ENCODE measurements around the gene ADH1B.
"Not testable (repeated sequence)": the region's sequence is repeated elsewhere in the genome, so short reads cannot be mapped to it uniquely, and the experiment has no call there.

The ADH1B gene

GRCh38 chr4:99321241-99322191 lies at the start of gene ADH1B:
Gene ADH1B, minus strand, starts transcription at chr4:99321401. Its CDS starts 70 bp downstream, at chr4:99321331.
- TF ChIP-seq LEF1 (IDR thresholded peaks at IDR 0.05; ENCODE audit: borderline replicate concordance) = no peak
- TF ChIP-seq BHLHE40 (IDR thresholded peaks at IDR 0.05; ENCODE audit: borderline replicate concordance) = no peak
- no peak for TF ChIP-seq NFRKB (IDR thresholded peaks at IDR 0.05)
- no peak for TF ChIP-seq SP1 (IDR thresholded peaks at IDR 0.05)
- no peak for TF ChIP-seq FOXK2 (IDR thresholded peaks at IDR 0.05)
- TF ChIP-seq ELF4 (IDR thresholded peaks at IDR 0.05) = no peak
- no peak for TF ChIP-seq L3MBTL2 (conservative IDR thresholded peaks at IDR 0.05)
- TF ChIP-seq, protein P1, sequence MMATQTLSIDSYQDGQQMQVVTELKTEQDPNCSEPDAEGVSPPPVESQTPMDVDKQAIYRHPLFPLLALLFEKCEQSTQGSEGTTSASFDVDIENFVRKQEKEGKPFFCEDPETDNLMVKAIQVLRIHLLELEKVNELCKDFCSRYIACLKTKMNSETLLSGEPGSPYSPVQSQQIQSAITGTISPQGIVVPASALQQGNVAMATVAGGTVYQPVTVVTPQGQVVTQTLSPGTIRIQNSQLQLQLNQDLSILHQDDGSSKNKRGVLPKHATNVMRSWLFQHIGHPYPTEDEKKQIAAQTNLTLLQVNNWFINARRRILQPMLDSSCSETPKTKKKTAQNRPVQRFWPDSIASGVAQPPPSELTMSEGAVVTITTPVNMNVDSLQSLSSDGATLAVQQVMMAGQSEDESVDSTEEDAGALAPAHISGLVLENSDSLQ (IDR thresholded peaks at IDR 0.05) = no peak
- TF ChIP-seq ZNF384 (IDR thresholded peaks at IDR 0.05) = no peak
- TF ChIP-seq HDGF (IDR thresholded peaks at IDR 0.05; ENCODE audit: borderline replicate concordance) = no peak
- no peak for TF ChIP-seq TARDBP (IDR thresholded peaks at IDR 0.05)
- TF ChIP-seq ARNT (IDR thresholded peaks at IDR 0.05) = no peak
- TF ChIP-seq CTBP1 (IDR thresholded peaks at IDR 0.05; ENCODE audit: borderline replicate concordance) = no peak
- TF ChIP-seq SUZ12 (IDR thresholded peaks at IDR 0.05) = no peak
- TF ChIP-seq FOXA1 (IDR thresholded peaks at IDR 0.05) = no peak
- no peak for TF ChIP-seq FOXM1 (IDR thresholded peaks at IDR 0.05; ENCODE audit: borderline replicate concordance)
- POLR2A ChIA-PET = no interaction called here
- CTCF ChIA-PET = no interaction called here
- no peak for DNase-seq (ENCODE audit: extremely low spot score)

DNA sequence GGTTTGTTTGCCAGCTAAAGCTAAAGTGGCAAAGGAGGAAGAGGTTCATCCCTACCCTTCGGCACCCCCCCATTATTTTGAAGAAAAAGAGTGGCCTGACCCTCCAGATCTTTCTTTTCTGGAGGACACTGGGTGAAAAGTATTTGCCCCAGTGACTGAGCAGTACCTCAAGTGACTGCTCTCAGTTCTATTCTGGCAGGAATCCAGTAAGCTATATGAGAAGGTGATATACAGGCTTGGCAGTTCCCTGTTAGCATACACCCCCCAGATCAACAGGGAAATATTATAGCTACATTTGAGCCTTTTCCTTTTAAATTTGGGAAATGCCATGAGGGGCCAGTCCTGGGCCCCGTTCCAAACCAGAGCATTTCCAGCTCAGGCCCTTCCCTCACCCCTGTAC lies 46.6 kb upstream of the ADH1B start:
- DNase-seq (ENCODE audit: extremely low spot score); CTCF ChIA-PET; POLR2A ChIA-PET: not testable (repeated sequence)

- ChIA-PET POLR2A (no interaction called here), CTCF (no interaction called here)
- DNase-seq (ENCODE audit: extremely low spot score) = no peak
- TF ChIP-seq NFRKB (IDR thresholded peaks at IDR 0.05) = no peak
- no peak for TF ChIP-seq SUZ12 (IDR thresholded peaks at IDR 0.05)
- TF ChIP-seq LEF1 (IDR thresholded peaks at IDR 0.05; ENCODE audit: borderline replicate concordance) = no peak
- no peak for TF ChIP-seq FOXK2 (IDR thresholded peaks at IDR 0.05)
- TF ChIP-seq L3MBTL2 (conservative IDR thresholded peaks at IDR 0.05) = no peak
- TF ChIP-seq ARNT (IDR thresholded peaks at IDR 0.05) = no peak
- TF ChIP-seq, protein P1 (IDR thresholded peaks at IDR 0.05) = no peak
- TF ChIP-seq BHLHE40 (IDR thresholded peaks at IDR 0.05; ENCODE audit: borderline replicate concordance) = no peak
- TF ChIP-seq HDGF (IDR thresholded peaks at IDR 0.05; ENCODE audit: borderline replicate concordance) = no peak
- TF ChIP-seq ELF4 (IDR thresholded peaks at IDR 0.05) = no peak
- no peak for TF ChIP-seq FOXM1 (IDR thresholded peaks at IDR 0.05; ENCODE audit: borderline replicate concordance)
- TF ChIP-seq SP1 (IDR thresholded peaks at IDR 0.05) = no peak
- no peak for TF ChIP-seq CTBP1 (IDR thresholded peaks at IDR 0.05; ENCODE audit: borderline replicate concordance)
Measured at GRCh38 chr4:99366491-99366890, 45.3 kb upstream of the ADH1B start.

GRCh38 chr4:99362768-99363167 lies 41.6 kb upstream of the ADH1B start:
- DNase-seq (ENCODE audit: extremely low spot score) = no peak
- POLR2A ChIA-PET = no interaction called here
- TF ChIP-seq TARDBP (IDR thresholded peaks at IDR 0.05) = no peak
- TF ChIP-seq FOXM1 (IDR thresholded peaks at IDR 0.05; ENCODE audit: borderline replicate concordance) = no peak
- no peak for TF ChIP-seq CTBP1 (IDR thresholded peaks at IDR 0.05; ENCODE audit: borderline replicate concordance)
- TF ChIP-seq, protein P1 (IDR thresholded peaks at IDR 0.05) = no peak
- no peak for TF ChIP-seq NFRKB (IDR thresholded peaks at IDR 0.05)
- no peak for TF ChIP-seq LEF1 (IDR thresholded peaks at IDR 0.05; ENCODE audit: borderline replicate concordance)
- no peak for TF ChIP-seq BHLHE40 (IDR thresholded peaks at IDR 0.05; ENCODE audit: borderline replicate concordance)
- no peak for TF ChIP-seq ARNT (IDR thresholded peaks at IDR 0.05)
- CTCF ChIA-PET = no interaction called here

DNA sequence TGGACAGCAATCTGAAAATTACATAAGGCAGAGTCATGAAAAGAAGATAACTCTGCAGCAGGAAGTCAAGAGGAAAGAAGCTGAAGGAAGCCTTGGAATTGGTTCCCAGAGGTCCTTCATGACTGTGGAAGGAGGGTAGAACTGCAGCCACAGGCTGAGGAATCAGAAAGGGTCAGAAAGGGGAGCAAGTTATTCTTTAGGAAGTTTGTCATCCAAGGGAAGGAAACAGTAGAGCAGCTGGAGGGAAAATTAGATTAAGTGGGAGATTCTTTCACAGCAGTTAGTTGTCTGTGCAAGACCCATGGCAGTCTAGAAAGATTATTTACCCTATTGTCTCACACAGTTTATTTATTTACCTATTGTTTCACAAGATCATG lies 40.7 kb upstream of the ADH1B start:
- ChIA-PET CTCF (no interaction called here), POLR2A (no interaction called here)
- DNase-seq (ENCODE audit: extremely low spot score) = no peak
- TF ChIP-seq ZNF384 (IDR thresholded peaks at IDR 0.05) = no peak
- TF ChIP-seq SP1 (IDR thresholded peaks at IDR 0.05) = no peak
- TF ChIP-seq FOXK2 (IDR thresholded peaks at IDR 0.05) = no peak
- TF ChIP-seq, protein P1 (IDR thresholded peaks at IDR 0.05) = no peak
- no peak for TF ChIP-seq CTBP1 (IDR thresholded peaks at IDR 0.05; ENCODE audit: borderline replicate concordance)
- no peak for TF ChIP-seq ELF4 (IDR thresholded peaks at IDR 0.05)

Data from HEK293T (cell line).